Measurements from ENCODE around the gene PRKAA1. TPM values are rescaled to one million over a fixed set of nuclear protein-coding genes. Genes with fewer than 3 reads are reported as not detected.

PRKAA1 gene
- total RNA-seq, 1 donor from 2014 or later: 75.1 TPM

DNA sequence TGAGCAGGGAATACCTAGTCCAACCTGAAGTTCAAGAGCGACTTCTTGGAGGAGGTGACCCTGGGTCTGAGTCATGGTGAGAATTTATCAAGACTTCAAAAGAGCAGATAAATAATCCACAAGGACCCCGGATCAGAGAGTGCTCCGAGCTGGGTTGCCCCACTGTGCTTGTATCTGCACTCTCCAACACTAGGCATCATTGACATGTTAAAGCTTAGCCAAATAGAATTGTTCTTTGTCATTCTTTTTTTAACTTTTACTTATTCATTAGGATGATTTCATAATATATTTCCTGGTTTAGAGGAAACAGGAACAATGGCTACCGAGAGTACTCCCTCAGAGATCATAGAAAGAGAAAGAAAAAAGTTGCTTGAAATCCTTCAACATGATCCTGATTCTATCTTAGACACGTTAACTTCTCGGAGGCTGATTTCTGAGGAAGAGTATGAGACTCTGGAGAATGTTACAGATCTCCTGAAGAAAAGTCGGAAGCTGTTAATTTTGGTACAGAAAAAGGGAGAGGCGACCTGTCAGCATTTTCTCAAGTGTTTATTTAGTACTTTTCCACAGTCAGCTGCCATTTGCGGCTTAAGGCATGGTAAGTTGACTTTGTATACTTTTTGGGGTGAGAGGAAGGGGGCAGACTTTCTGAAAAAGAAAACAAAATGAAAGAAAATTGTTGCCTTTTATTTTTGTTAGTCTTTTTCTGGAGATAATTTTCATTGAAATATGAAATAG is 43.1 kb upstream of the PRKAA1 start, which contains the start of gene CARD6:
Gene CARD6 (plus strand): TSS at position 300 of the 738 bp plus-strand sequence. CDS start 16 bp downstream, at position 316.
- Mint-ChIP-seq H3K4me3 (ENCODE audit: low read depth) (peak within 1 kb of the TSS; percentile 34), H3K9me3 (ENCODE audit: low read depth) (no peaks in the 10 kb centered on the region), H3K27me3 (no peaks in the 10 kb centered on the region), H3K27ac (peak within 1 kb of the TSS; percentile 29), H3K36me3 (ENCODE audit: insufficient read depth) (no peaks in the 10 kb centered on the region), H3K4me1 (ENCODE audit: low read depth) (peaks cover 14% of the 10 kb centered on the region)
- TF ChIP-seq, protein P1, sequence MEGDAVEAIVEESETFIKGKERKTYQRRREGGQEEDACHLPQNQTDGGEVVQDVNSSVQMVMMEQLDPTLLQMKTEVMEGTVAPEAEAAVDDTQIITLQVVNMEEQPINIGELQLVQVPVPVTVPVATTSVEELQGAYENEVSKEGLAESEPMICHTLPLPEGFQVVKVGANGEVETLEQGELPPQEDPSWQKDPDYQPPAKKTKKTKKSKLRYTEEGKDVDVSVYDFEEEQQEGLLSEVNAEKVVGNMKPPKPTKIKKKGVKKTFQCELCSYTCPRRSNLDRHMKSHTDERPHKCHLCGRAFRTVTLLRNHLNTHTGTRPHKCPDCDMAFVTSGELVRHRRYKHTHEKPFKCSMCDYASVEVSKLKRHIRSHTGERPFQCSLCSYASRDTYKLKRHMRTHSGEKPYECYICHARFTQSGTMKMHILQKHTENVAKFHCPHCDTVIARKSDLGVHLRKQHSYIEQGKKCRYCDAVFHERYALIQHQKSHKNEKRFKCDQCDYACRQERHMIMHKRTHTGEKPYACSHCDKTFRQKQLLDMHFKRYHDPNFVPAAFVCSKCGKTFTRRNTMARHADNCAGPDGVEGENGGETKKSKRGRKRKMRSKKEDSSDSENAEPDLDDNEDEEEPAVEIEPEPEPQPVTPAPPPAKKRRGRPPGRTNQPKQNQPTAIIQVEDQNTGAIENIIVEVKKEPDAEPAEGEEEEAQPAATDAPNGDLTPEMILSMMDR (IDR thresholded peaks at IDR 0.05; ENCODE audit: unreplicated experiment): no peak
- no peak for DNase-seq (ENCODE audit: low spot score, unreplicated experiment)

DNA sequence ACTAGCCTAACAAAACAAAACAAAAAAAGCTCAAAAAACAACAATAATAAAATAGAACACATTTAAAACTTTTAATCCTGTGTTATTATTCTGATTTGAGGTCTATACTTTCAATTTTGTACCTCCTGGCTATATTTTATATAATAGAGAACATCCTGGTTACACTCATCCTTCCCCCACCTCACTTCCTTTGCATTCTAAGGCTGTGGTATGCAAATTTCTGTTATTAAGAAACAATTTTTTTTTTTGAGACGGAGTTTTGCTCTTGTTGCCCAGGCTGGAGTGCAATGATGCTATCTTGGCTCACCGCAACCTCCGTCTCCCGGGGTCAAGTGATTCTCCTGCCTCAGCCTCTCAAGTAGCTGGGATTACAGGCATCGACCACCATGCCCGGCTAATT is 39.9 kb upstream of the PRKAA1 start:
- Mint-ChIP-seq H3K27me3 (no peaks in the 10 kb centered on the region), H3K4me1 (ENCODE audit: low read depth) (peaks cover 23% of the 10 kb centered on the region), H3K9me3 (ENCODE audit: low read depth) (no peaks in the 10 kb centered on the region), H3K36me3 (ENCODE audit: insufficient read depth) (peaks cover 11% of the 10 kb centered on the region), H3K4me3 (ENCODE audit: low read depth) (no peak overlapping the region), H3K27ac (no peak overlapping the region)
- no peak for DNase-seq (ENCODE audit: low spot score, unreplicated experiment)
- TF ChIP-seq, protein P1 (IDR thresholded peaks at IDR 0.05; ENCODE audit: unreplicated experiment): no peak

DNA sequence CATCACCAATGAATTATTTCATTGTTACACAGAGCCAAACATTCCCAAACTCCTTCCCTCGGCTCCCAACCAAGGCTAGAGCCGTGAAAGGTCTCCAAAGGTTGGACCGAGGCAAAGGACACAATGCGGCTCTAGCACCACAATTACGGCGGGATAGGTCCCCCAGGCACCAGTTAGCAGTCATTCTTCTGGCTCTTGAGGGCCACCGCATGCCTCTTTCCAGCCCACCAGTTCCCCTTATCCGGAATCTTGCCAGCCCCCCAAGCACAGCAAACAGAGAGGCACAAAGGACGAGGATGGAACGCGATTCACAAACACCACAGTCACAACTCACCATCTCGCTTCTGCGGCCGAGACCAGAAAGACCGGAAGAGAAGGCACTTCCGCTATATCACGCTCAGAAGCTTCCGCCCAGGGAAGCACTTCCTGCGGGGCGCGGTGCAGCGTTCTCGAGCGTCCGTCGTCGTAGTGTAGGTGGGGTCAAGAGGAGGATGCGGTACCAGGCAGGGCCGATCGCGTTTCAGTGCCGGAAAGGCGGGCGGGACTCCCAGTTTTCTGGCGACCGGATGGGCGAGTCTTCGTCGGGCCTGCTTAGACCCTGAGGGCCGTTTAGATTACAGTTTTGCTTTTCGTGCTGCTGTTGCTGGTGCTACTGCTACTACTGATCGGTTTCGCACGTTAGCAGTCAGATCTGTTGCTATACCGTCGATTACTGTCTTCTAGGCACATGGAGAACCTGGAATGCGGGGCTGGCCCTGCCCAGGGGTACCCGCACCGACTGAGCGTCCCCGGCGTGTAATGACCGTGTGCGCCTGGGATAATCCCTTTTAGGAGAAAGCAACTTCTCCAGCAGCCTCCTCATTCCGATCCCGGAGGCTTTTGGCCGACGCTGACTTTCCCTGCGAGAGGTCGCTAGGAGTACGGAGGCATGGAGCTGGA is 36.9 kb upstream of the PRKAA1 start, which contains the start of gene RPL37:
Gene RPL37 (minus strand): TSS at position 374 of the 939 bp plus-strand sequence. CDS start 37 bp downstream, at position 337.
- Mint-ChIP-seq H3K4me1 (ENCODE audit: low read depth) (peaks cover 33% of the 10 kb centered on the region), H3K4me3 (ENCODE audit: low read depth) (peak within 1 kb of the TSS; percentile 98), H3K27ac (peak within 1 kb of the TSS; percentile 100), H3K36me3 (ENCODE audit: insufficient read depth) (peaks cover 31% of the 10 kb centered on the region), H3K27me3 (no peaks in the 10 kb centered on the region), H3K9me3 (ENCODE audit: low read depth) (no peaks in the 10 kb centered on the region)
- TF ChIP-seq, protein P1 (IDR thresholded peaks at IDR 0.05; ENCODE audit: unreplicated experiment): no peak
- peak; percentile 84 for DNase-seq (ENCODE audit: low spot score, unreplicated experiment)

DNA sequence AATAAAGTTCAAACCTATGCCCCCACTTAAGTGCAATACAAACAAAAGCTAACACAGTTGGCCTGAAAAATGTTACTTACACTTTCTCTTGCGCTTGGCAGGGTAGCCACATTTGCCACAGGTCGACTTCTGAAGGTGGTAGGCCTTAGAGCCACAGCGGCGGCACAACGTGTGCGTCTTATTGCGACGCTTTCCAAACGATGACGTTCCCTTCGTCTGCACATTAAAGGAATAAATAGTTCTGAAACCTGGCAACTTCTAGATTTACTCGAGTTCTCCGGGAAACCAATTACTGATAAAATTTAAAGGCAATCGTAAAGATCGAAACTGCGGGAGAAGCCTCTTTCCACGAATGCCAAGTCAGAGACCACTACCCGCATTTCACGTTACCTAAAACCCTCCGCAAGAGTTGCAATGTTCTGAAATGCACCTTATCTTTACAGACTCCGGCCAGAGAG is 36.2 kb upstream of the PRKAA1 start:
- H3K36me3 Mint-ChIP-seq (ENCODE audit: insufficient read depth): peaks cover 37% of the 10 kb centered on the region
- TF ChIP-seq, protein P1 (IDR thresholded peaks at IDR 0.05; ENCODE audit: unreplicated experiment): no peak
- no peak for DNase-seq (ENCODE audit: low spot score, unreplicated experiment)
- H3K27ac Mint-ChIP-seq: peak overlapping the region; percentile 100
- no peaks in the 10 kb centered on the region for H3K27me3 Mint-ChIP-seq
- H3K4me1 Mint-ChIP-seq (ENCODE audit: low read depth): peaks cover 33% of the 10 kb centered on the region
- no peaks in the 10 kb centered on the region for H3K9me3 Mint-ChIP-seq (ENCODE audit: low read depth)
- H3K4me3 Mint-ChIP-seq (ENCODE audit: low read depth): peak overlapping the region; percentile 98

DNA sequence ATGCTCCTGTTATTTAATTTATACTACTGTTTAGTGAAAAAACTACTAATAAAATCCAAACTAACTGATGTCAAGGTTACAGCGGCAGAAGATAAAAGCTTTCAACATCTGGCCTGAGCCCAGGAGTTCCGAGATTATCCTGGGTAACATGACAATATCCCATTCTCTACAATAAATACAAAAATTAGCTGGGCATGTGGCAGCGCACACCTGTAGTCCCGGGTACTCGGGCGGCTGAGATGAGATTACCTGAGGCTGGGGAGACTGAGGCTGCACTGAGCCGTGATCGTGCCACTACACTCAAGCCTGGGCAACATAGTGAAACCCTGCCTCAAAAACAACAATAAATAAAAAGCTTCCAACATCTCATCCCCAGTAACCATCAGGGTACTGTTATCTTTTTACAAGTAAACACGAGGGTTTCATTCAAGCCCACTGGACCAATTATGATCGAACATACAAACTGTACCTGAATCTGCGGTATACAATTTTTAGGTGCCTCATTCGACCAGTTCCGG is 35.6 kb upstream of the PRKAA1 start:
- no peak for DNase-seq (ENCODE audit: low spot score, unreplicated experiment)
- Mint-ChIP-seq H3K9me3 (ENCODE audit: low read depth) (no peaks in the 10 kb centered on the region), H3K36me3 (ENCODE audit: insufficient read depth) (peaks cover 43% of the 10 kb centered on the region), H3K27ac (peak overlapping the region; percentile 100), H3K4me1 (ENCODE audit: low read depth) (peaks cover 35% of the 10 kb centered on the region), H3K4me3 (ENCODE audit: low read depth) (peak overlapping the region; percentile 98), H3K27me3 (no peaks in the 10 kb centered on the region)
- TF ChIP-seq, protein P1 (IDR thresholded peaks at IDR 0.05; ENCODE audit: unreplicated experiment): no peak
